Psoas muscle (tissue), 8 donors: ENCODE measurements around the gene JAG1. TPM values are rescaled to one million over a fixed set of nuclear protein-coding genes. Genes with fewer than 3 reads are reported as not detected.

ENCODE experiments used
- ATAC-seq, 4 donors: fragments of 200-7000 bp; cut with Tn5 transposase; one replicate each; pipeline ENCODE4 v1.9.1; 2020; ENCODE audit warnings: moderate library complexity in 3 of 4, mild to moderate bottlenecking in 2 of 4
- DNase-seq, 2 donors: peaks; one replicate each; pipeline ENCODE4 v3.0.0-alpha.2; 2020
- H3K27ac ChIP-seq: fragments of 200-600 bp; one replicate; pipeline ENCODE4 v1.8.0; 2022
- H3K27me3 ChIP-seq, 3 donors: fragments of 200-600 bp in 1 of 3; one replicate each; pipeline versions ENCODE4 v1.6.1 to v1.8.0; 2013 to 2022; ENCODE audit warnings: low read length in 2 of 3, mild to moderate bottlenecking in 2 of 3, moderate library complexity in 1 of 3; ENCODE audit not compliant: insufficient read depth in 3 of 3
- H3K36me3 ChIP-seq, 2 donors: fragments of 200-600 bp in 1 of 2; one replicate each; pipeline versions ENCODE4 v1.6.1 to v1.8.0; 2013 to 2022; ENCODE audit warnings: low read depth in 1 of 2, mild to moderate bottlenecking in 1 of 2, moderate library complexity in 1 of 2; ENCODE audit not compliant: insufficient read depth in 1 of 2
- H3K4me1 ChIP-seq: fragments of 200-600 bp; one replicate; pipeline ENCODE4 v1.8.0; 2022
- H3K4me3 ChIP-seq: fragments of 200-600 bp; one replicate; pipeline ENCODE4 v1.8.0; 2022; ENCODE audit warnings: mild to moderate bottlenecking
- H3K9me3 ChIP-seq: fragments of 200-600 bp; one replicate; pipeline ENCODE4 v1.8.0; 2022
- WGBS, 3 donors: extraction: QIAGEN DNeasy Blood & Tissue Kit; methylation state at CpG; one replicate each; pipeline versions ENCODE4 v1.1.6 to v1.1.7; 2013; 5-methylcytosine and 5-hydroxymethylcytosine counted together
- intact Hi-C, 2 donors: fragments of 100-400 bp; cut with DNase I; formaldehyde crosslinking; loops; one replicate each; pipeline versions ENCODE4 v1.11.0 to v1.14.2; 2022
- polyA plus RNA-seq, 3 donors: library from polyadenylated mRNA; stranded (reverse); fragments of 200-250 nt; gene quantifications; one replicate each; pipeline ENCODE4 v1.2.3, GENCODE V29; 2013
- total RNA-seq, 4 donors: library from RNA; stranded (reverse); fragmentation: NEBNext Ultra II Directional in 2 of 4; extraction: Animal tissue kit (Norgen Biotek cat#: 25700) in 2 of 4; gene quantifications; one replicate each; pipeline versions ENCODE4 v1.2.1 to v1.2.4, GENCODE V29; 2021 to 2023
- TF ChIP-seq, protein P1 (sequence below): fragments of 200-600 bp; IDR thresholded peaks from one replicate; pipeline ENCODE4 v1.8.0; 2022; ENCODE audit warnings: antibody characterized with exemption
- donor health status: healthy with polysubstance abuse.
- donor health status: DM: no; HTN: no; CAD: no; lungs with moderate emphysema.
- donor health status: Bipolar disorder and iron deficiency.
- donor health status: healthy.
- donor health status: DM: yes; HTN: yes; CAD: no.
- donor health status: DM: no; HTN: no; CAD: no.
- donor health status: DM: no; HTN: no; CAD: no.
- donor health status: DM: yes; HTN: yes; CAD: no.

JAG1 gene
- total and polyA plus RNA-seq, 7 donors: 5.4 to 35.4 (median 10.4) TPM

DNA sequence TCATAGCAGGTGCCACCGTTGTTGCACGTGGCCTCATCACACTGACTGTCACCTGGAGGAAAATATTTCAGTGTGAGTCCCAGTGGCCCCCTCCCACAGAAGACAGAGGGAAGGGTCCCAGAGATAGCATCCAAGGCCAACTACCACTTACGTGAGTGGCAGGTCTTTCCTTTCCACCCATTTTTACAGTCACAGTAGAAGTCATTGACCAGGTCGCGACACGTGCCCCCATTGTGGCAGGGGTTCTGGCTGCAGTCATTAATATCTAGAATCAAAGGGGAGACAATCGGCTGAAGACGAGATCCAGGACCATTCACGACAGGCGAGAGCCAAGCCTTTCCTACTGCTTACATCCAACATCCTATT, 28.6 kb downstream of the JAG1 start:
- Histone ChIP-seq H3K27me3 (no peaks in the 10 kb centered on the region), H3K4me1 (peaks cover 14% of the 10 kb centered on the region), H3K9me3 (no peaks in the 10 kb centered on the region), H3K36me3 (peaks cover 3 to 100% of the 10 kb centered on the region in 2 donors), H3K27ac (no peak overlapping the region), H3K4me3 (no peak overlapping the region)
- DNase-seq (no peak), ATAC-seq (no peak)
- 87 to 91% (median 88%) methylated on average over 10 of the region's 10 CpGs for WGBS, 3 donors
- TF ChIP-seq, protein P1, sequence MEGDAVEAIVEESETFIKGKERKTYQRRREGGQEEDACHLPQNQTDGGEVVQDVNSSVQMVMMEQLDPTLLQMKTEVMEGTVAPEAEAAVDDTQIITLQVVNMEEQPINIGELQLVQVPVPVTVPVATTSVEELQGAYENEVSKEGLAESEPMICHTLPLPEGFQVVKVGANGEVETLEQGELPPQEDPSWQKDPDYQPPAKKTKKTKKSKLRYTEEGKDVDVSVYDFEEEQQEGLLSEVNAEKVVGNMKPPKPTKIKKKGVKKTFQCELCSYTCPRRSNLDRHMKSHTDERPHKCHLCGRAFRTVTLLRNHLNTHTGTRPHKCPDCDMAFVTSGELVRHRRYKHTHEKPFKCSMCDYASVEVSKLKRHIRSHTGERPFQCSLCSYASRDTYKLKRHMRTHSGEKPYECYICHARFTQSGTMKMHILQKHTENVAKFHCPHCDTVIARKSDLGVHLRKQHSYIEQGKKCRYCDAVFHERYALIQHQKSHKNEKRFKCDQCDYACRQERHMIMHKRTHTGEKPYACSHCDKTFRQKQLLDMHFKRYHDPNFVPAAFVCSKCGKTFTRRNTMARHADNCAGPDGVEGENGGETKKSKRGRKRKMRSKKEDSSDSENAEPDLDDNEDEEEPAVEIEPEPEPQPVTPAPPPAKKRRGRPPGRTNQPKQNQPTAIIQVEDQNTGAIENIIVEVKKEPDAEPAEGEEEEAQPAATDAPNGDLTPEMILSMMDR: no peak
- intact Hi-C loops: no loop called here

DNA sequence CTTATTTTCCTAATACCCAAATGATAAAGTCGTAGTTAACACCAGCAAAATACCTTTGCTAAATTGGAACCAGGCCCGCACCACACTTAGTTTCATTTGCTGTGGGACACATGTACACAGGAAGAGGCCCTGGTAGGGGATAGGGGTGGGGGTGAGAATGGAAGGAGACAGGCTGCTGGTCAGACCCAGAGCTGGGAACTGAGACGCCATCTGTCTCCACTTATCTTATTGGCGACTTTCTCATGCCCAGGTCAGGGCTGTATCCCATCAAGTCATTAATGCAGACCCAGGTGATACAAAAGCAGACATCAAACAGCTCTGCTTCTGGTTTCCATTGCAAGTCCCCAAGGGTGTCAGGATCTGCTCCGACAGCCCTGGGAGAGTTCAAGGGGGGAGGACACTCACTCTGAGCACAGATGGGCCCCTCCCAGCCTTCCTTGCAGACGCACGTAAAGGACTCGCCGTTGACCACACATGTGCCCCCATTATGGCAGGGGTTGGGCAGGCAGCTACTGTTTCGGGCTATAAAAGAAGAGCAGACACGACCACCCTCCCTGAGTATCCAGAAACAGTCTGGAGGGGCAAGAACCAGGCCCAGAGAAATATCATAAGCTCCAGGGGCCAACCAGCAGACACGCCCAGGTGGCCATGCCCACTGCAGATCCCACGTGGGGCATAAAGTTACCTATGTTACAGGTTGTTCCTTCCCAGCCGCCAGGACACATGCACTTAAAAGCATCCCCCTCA, 29.2 kb downstream of the JAG1 start:
- H3K36me3 ChIP-seq: peaks cover 3 to 100% of the 10 kb centered on the region in 2 donors
- H3K9me3 ChIP-seq: no peaks in the 10 kb centered on the region
- 80 to 85% (median 84%) methylated on average over 14 of the region's 14 CpGs for WGBS, 3 donors
- H3K4me1 ChIP-seq: peaks cover 19% of the 10 kb centered on the region
- intact Hi-C loops: no loop called here
- H3K4me3 ChIP-seq: no peak overlapping the region
- TF ChIP-seq, protein P1: no peak
- H3K27ac ChIP-seq: no peak overlapping the region
- no peaks in the 10 kb centered on the region for H3K27me3 ChIP-seq
- DNase-seq (no peak), ATAC-seq (no peak)

DNA sequence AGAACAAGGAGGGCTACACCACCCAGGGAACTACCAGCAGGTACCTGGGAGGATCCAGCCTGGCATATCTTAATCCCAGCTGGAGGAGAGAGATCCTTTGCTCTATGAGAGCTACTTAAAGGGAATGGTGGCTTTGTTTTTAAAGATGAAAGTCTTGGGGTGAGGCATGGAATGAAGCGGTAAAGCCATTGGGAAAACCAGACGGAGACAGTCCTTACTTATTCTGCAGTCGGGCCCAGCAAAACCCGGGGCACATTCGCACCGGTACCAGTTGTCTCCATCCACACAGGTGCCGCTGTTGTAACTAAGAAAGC, 30.3 kb downstream of the JAG1 start:
- no peaks in the 10 kb centered on the region for H3K9me3 ChIP-seq
- peaks cover 0 to 99% of the 10 kb centered on the region in 2 donors for H3K36me3 ChIP-seq
- no peaks in the 10 kb centered on the region for H3K27me3 ChIP-seq
- ATAC-seq (no peak), DNase-seq (no peak)
- intact Hi-C loops: no loop called here
- H3K4me1 ChIP-seq: peaks cover 20% of the 10 kb centered on the region
- H3K27ac ChIP-seq: no peak overlapping the region
- no peak overlapping the region for H3K4me3 ChIP-seq
- TF ChIP-seq, protein P1: no peak
- WGBS, 3 donors: 86 to 93% (median 93%) methylated on average over 7 of the region's 7 CpGs

DNA sequence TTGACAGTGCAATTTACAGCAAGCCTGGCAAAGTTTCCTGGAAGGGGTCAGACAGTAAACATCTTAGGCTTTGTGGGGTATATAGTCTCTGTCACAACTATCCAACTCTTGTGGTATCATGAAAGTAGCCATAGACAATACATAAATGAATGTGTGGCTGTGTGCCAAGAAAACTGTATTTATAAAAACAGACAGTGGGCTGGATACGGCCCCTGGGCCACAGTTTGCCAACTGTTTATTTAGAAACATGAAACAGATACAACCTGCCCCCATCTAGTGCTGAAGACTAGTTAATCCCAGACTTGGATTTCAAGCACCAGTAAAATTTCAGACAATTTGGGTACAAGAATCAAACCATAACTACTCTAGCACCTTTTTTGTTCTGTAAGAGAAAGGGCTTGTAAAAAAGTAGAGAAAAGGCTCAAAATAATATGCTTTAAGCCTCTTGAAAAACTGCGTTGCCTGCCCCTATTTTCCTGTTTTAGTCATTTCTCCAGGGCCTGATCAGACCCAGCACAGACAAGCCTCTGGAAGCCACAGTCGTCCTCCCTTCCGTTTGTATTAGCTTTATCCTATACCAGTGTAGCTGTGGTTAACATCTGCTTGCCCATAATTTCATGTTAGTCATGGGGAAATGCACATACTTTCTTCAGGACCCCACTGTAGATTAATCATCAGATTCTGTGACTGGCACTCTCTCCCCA, 30.8 kb downstream of the JAG1 start:
- TF ChIP-seq, protein P1: no peak
- Histone ChIP-seq H3K36me3 (peaks cover 0 to 94% of the 10 kb centered on the region in 2 donors), H3K4me3 (no peak overlapping the region), H3K4me1 (peaks cover 20% of the 10 kb centered on the region), H3K27me3 (no peaks in the 10 kb centered on the region), H3K27ac (no peak overlapping the region), H3K9me3 (no peaks in the 10 kb centered on the region)
- DNase-seq: no peak
- WGBS, 3 donors: 50 to 56% (median 56%) methylated on average over 4 of the region's 4 CpGs
- no peak for ATAC-seq
- intact Hi-C loops: no loop called here
